OCI-LY3 (cell line): Measurements from ENCODE around the gene TPM4.
"Not testable (repeated sequence)": the region's sequence is repeated elsewhere in the genome, so short reads cannot be mapped to it uniquely, and the experiment has no call there.

Source experiments
- H2AFZ ChIP-seq: fragments of 200-600, 300-600 bp; shearing (Covaris generic); 2 replicates; pipeline ENCODE4 v1.6.0; 2014; ENCODE audit warnings: antibody characterized with exemption, low read depth, low read length
- H3K27ac ChIP-seq: fragments of 200-600, 300-600 bp; sonication (generic); 2 replicates; pipeline ENCODE4 v1.5.1; 2014; ENCODE audit warnings: mild to moderate bottlenecking, low read length, moderate library complexity, mixed read lengths
- H3K27me3 ChIP-seq: fragments of 200-600, 300-600 bp; sonication (generic); 2 replicates; pipeline ENCODE4 v1.6.1; 2014; ENCODE audit warnings: low read depth, low read length, mixed read lengths
- H3K36me3 ChIP-seq: fragments of 200-600, 300-600 bp; sonication (generic); replicated peaks from 2 replicates; pipeline ENCODE3; 2014; ENCODE audit warnings: low read depth, low read length, mixed read lengths
- H3K4me1 ChIP-seq: fragments of 300-600, 200-600 bp; sonication (generic); 2 replicates; pipeline ENCODE4 v1.6.1; 2014; ENCODE audit warnings: low read length, mixed read lengths
- H3K4me2 ChIP-seq: fragments of 200-600, 300-600 bp; sonication (generic); 2 replicates; pipeline ENCODE4 v1.6.1; 2014; ENCODE audit warnings: low read length, mixed read lengths
- H3K4me3 ChIP-seq: fragments of 300-600, 200-600 bp; sonication (generic); 2 replicates; pipeline ENCODE4 v1.5.1; 2014; ENCODE audit warnings: antibody characterized with exemption, mild to moderate bottlenecking, low read length, moderate library complexity
- H3K79me2 ChIP-seq: fragments of 300-600, 200-600 bp; shearing (Covaris generic); 2 replicates; pipeline ENCODE4 v1.6.1; 2014; ENCODE audit warnings: mild to moderate bottlenecking, low read length, mixed read lengths
- H3K9ac ChIP-seq: fragments of 300-600, 200-600 bp; shearing (Covaris generic); 2 replicates; pipeline ENCODE4 v1.6.0; 2014; ENCODE audit warnings: mild to moderate bottlenecking, low read length, moderate library complexity
- H3K9me3 ChIP-seq: fragments of 200-600, 300-600 bp; shearing (Covaris generic); 2 replicates; pipeline ENCODE4 v1.6.1; 2014; ENCODE audit warnings: low read length, mixed read lengths; ENCODE audit not compliant: insufficient read depth
- H4K20me1 ChIP-seq: fragments of 200-600, 300-600 bp; sonication (generic); 2 replicates; pipeline ENCODE4 v1.6.1; 2016; ENCODE audit warnings: low read length, mixed read lengths; ENCODE audit not compliant: insufficient read depth
- CTCF ChIP-seq: fragments of 200-600, 300-600 bp; sonication (generic); IDR thresholded peaks from 2 replicates; pipeline ENCODE4 v1.5.1; 2014; ENCODE audit warnings: antibody characterized with exemption, low read length, low read depth
- EZH2phosphoT487 ChIP-seq: fragments of 200-600 bp; shearing (Covaris generic); IDR thresholded peaks from 2 replicates; pipeline ENCODE4 v1.6.1; 2018; ENCODE audit warnings: antibody characterized with exemption, mixed run types, low read depth

Gene TPM4

GRCh38 chr19:16076154-16076957 is at the start of gene TPM4:
Gene TPM4 (plus strand): TSS chr19:16076495. CDS start chr19:16076566, 71 bp downstream.
- Histone ChIP-seq H4K20me1 (peaks cover 24% of the 10 kb centered on the region), H3K4me2 (peak within 1 kb of the TSS; percentile 99), H2AFZ (no peak within 1 kb of the TSS), H3K36me3 (peaks cover 36% of the 10 kb centered on the region), H3K9ac (peak within 1 kb of the TSS; percentile 91), H3K79me2 (peaks cover 59% of the 10 kb centered on the region), H3K4me1 (peaks cover 58% of the 10 kb centered on the region), H3K27ac (peak within 1 kb of the TSS; percentile 96), H3K27me3 (no peaks in the 10 kb centered on the region), H3K9me3 (no peaks in the 10 kb centered on the region), H3K4me3 (peak within 1 kb of the TSS; percentile 84)
- TF ChIP-seq CTCF (no peak), EZH2phosphoT487 (no peak)

GRCh38 chr19:16026756-16027155 is 49.5 kb upstream of the TPM4 start:
- Histone ChIP-seq H3K4me2 (no peak overlapping the region), H3K79me2 (no peaks in the 10 kb centered on the region), H3K4me1 (peaks cover 6% of the 10 kb centered on the region), H3K9ac (no peak overlapping the region), H3K36me3 (no peaks in the 10 kb centered on the region), H3K27ac (no peak overlapping the region), H4K20me1 (no peaks in the 10 kb centered on the region), H3K9me3 (no peaks in the 10 kb centered on the region), H3K27me3 (peaks cover 5% of the 10 kb centered on the region), H2AFZ (no peak overlapping the region), H3K4me3 (no peak overlapping the region)
- TF ChIP-seq CTCF (no peak), EZH2phosphoT487 (no peak)

GRCh38 chr19:16027528-16027927 is 48.8 kb upstream of the TPM4 start:
- peaks cover 6% of the 10 kb centered on the region for H3K4me1 ChIP-seq
- peak overlapping the region; percentile 28 for H3K4me2 ChIP-seq
- H4K20me1 ChIP-seq = no peaks in the 10 kb centered on the region
- no peak overlapping the region for H3K27ac ChIP-seq
- no peak overlapping the region for H3K4me3 ChIP-seq
- peaks cover 5% of the 10 kb centered on the region for H3K27me3 ChIP-seq
- no peak for TF ChIP-seq EZH2phosphoT487
- no peak for TF ChIP-seq CTCF
- H3K9ac ChIP-seq = no peak overlapping the region
- H2AFZ ChIP-seq = no peak overlapping the region
- no peaks in the 10 kb centered on the region for H3K9me3 ChIP-seq
- H3K36me3 ChIP-seq = no peaks in the 10 kb centered on the region
- H3K79me2 ChIP-seq = no peaks in the 10 kb centered on the region

GRCh38 chr19:16030155-16030554 is 46.1 kb upstream of the TPM4 start:
- H3K27ac ChIP-seq, H3K4me3 ChIP-seq, H3K9ac ChIP-seq, H2AFZ ChIP-seq, H3K79me2 ChIP-seq, H3K4me2 ChIP-seq, H3K4me1 ChIP-seq, H3K9me3 ChIP-seq, H3K27me3 ChIP-seq, H3K36me3 ChIP-seq, H4K20me1 ChIP-seq: not testable (repeated sequence)
